K562 (cell line): ENCODE measurements around the gene CENPH. TPM values are rescaled to one million over a fixed set of nuclear protein-coding genes. Genes with fewer than 3 reads are reported as not detected.

Source experiments
- FOXK2 ChIP-seq, 2 experiments: fragments of 450-650 bp; IDR thresholded peaks in 1 of 2; conservative IDR thresholded peaks in 1 of 2; 2 replicates each; pipeline ENCODE4 v1.6.1; 2016; ENCODE audit warnings: low read depth in 2 of 2, mild to moderate bottlenecking in 1 of 2
- MAFG ChIP-seq: fragments of 450-650 bp; conservative IDR thresholded peaks from 2 replicates; pipeline ENCODE4 v1.6.1; 2016; ENCODE audit warnings: missing genetic modification characterization, missing compliant biosample characterization
- MAFK ChIP-seq: IDR thresholded peaks from 2 replicates; pipeline ENCODE4 v1.6.1; 2011; ENCODE audit warnings: low read length, improper control_type of control experiment
- NFE2L1 ChIP-seq: fragments of 450-650 bp; IDR thresholded peaks from 2 replicates; pipeline ENCODE4 v1.6.1; 2016; ENCODE audit warnings: missing genetic modification characterization, low read depth, mild to moderate bottlenecking, missing compliant biosample characterization, moderate library complexity, borderline replicate concordance
- NFIC ChIP-seq: fragments of 450-650 bp; IDR thresholded peaks from 2 replicates; pipeline ENCODE4 v1.6.1; 2017; ENCODE audit warnings: mild to moderate bottlenecking, inconsistent platforms
- PHB2 ChIP-seq: fragments of 450-650 bp; IDR thresholded peaks from 2 replicates; pipeline ENCODE4 v1.6.1; 2017; ENCODE audit warnings: low read depth
- ZNF282 ChIP-seq: sonication (generic); formaldehyde crosslinking; IDR thresholded peaks from 2 replicates; pipeline ENCODE4 v1.8.1; 2023; ENCODE audit warnings: missing genetic modification reagents
- polyA plus RNA-seq, 8 experiments: library from polyadenylated mRNA; depleted of rRNA in 4 of 8; stranded (reverse) in 5 of 8; unstranded in 3 of 8; fragments of >200 nt; fragmentation: Nextera tagmentation in 2 of 8; fragmentation: Illumina TruSeq in 1 of 8; extraction: Ambion mirVana in 2 of 8; extraction: Trizol in 1 of 8; gene quantifications; 2 replicates each; pipeline versions ENCODE4 v1.2.1 to v1.2.3, GENCODE V29; 2011 to 2014; ENCODE audit warnings: inconsistent platforms in 1 of 8, missing spikeins in 1 of 8
- total RNA-seq, 7 experiments: library from RNA; depleted of rRNA in 6 of 7; stranded (reverse); fragments of >200 nt in 6 of 7; fragmentation: Illumina TruSeq in 2 of 7; extraction: Trizol in 2 of 7; gene quantifications; 2 replicates each; pipeline versions ENCODE4 v1.2.1 to v1.2.3, GENCODE V29; 2011 to 2021; ENCODE audit warnings: low replicate concordance in 1 of 7
- TF ChIP-seq, protein P1 (sequence below): fragments of 250-450 bp; sonication (Bioruptor Pico); IDR thresholded peaks from 2 replicates; pipeline ENCODE4 v1.4.0; 2020; ENCODE audit warnings: mild to moderate bottlenecking, moderate library complexity, borderline replicate concordance
- TF ChIP-seq, protein P2 (sequence below): fragments of 250-450 bp; sonication (Bioruptor Pico); IDR thresholded peaks from 2 replicates; pipeline ENCODE4 v1.4.0; 2020

The CENPH gene
- total and polyA plus RNA-seq, 9 of the 15 experiments (the other 6 are each of a cell fraction or from before 2014, with no cell fraction given), result 10.5 to 124 (median 74.9) TPM

DNA sequence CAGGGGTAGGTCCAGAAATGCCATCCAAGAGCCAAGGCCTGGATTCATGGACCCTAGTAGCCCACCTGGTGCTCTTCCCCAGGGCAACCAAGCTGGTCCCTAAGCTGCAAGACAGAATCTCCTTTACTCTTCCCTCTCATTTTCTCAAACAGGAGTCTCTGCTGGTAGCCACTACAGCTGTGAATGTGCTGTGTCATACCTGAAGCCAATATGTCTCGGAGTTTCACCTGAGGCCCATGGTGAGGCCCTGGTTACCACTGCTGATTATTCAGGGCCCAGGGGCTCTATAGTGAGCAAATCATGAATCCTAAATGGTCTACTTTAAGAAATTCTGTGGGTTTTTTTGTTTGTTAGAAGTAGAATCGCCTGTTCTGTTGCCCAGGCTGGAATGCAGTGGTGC lies 61.2 kb downstream of the CENPH start (continued):
- no peak for TF ChIP-seq PHB2
- TF ChIP-seq NFE2L1 (tag), result peak; percentile 67
- no peak for TF ChIP-seq FOXK2 (conservative IDR thresholded peaks at IDR 0.05 in 1 of 2, IDR thresholded peaks at IDR 0.05 in 1 of 2; ENCODE audit: low read depth in 2 of 2)
- TF ChIP-seq ZNF282 (CRISPR knock-in tag), result no peak
- TF ChIP-seq, protein P1, sequence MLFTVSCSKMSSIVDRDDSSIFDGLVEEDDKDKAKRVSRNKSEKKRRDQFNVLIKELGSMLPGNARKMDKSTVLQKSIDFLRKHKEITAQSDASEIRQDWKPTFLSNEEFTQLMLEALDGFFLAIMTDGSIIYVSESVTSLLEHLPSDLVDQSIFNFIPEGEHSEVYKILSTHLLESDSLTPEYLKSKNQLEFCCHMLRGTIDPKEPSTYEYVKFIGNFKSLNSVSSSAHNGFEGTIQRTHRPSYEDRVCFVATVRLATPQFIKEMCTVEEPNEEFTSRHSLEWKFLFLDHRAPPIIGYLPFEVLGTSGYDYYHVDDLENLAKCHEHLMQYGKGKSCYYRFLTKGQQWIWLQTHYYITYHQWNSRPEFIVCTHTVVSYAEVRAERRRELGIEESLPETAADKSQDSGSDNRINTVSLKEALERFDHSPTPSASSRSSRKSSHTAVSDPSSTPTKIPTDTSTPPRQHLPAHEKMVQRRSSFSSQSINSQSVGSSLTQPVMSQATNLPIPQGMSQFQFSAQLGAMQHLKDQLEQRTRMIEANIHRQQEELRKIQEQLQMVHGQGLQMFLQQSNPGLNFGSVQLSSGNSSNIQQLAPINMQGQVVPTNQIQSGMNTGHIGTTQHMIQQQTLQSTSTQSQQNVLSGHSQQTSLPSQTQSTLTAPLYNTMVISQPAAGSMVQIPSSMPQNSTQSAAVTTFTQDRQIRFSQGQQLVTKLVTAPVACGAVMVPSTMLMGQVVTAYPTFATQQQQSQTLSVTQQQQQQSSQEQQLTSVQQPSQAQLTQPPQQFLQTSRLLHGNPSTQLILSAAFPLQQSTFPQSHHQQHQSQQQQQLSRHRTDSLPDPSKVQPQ (CRISPR knock-in tag), result no peak
- peak; percentile 58; the same call in 1 of the 2 replicates for TF ChIP-seq MAFK
- peak; percentile 88 for TF ChIP-seq MAFG (tag)
- no peak for TF ChIP-seq NFIC
- TF ChIP-seq, protein P2, sequence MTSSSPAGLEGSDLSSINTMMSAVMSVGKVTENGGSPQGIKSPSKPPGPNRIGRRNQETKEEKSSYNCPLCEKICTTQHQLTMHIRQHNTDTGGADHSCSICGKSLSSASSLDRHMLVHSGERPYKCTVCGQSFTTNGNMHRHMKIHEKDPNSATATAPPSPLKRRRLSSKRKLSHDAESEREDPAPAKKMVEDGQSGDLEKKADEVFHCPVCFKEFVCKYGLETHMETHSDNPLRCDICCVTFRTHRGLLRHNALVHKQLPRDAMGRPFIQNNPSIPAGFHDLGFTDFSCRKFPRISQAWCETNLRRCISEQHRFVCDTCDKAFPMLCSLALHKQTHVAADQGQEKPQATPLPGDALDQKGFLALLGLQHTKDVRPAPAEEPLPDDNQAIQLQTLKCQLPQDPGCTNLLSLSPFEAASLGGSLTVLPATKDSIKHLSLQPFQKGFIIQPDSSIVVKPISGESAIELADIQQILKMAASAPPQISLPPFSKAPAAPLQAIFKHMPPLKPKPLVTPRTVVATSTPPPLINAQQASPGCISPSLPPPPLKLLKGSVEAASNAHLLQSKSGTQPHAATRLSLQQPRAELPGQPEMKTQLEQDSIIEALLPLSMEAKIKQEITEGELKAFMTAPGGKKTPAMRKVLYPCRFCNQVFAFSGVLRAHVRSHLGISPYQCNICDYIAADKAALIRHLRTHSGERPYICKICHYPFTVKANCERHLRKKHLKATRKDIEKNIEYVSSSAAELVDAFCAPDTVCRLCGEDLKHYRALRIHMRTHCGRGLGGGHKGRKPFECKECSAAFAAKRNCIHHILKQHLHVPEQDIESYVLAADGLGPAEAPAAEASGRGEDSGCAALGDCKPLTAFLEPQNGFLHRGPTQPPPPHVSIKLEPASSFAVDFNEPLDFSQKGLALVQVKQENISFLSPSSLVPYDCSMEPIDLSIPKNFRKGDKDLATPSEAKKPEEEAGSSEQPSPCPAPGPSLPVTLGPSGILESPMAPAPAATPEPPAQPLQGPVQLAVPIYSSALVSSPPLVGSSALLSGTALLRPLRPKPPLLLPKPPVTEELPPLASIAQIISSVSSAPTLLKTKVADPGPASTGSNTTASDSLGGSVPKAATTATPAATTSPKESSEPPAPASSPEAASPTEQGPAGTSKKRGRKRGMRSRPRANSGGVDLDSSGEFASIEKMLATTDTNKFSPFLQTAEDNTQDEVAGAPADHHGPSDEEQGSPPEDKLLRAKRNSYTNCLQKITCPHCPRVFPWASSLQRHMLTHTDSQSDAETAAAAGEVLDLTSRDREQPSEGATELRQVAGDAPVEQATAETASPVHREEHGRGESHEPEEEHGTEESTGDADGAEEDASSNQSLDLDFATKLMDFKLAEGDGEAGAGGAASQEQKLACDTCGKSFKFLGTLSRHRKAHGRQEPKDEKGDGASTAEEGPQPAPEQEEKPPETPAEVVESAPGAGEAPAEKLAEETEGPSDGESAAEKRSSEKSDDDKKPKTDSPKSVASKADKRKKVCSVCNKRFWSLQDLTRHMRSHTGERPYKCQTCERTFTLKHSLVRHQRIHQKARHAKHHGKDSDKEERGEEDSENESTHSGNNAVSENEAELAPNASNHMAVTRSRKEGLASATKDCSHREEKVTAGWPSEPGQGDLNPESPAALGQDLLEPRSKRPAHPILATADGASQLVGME (CRISPR knock-in tag), result no peak
